Measurements from ENCODE around the gene SNCB. TPM values are rescaled to one million over a fixed set of nuclear protein-coding genes. Genes with fewer than 3 reads are reported as not detected.
A peak's percentile ranks its signal among the peaks of the same experiment; 100 is the strongest.

Gene SNCB
- total RNA-seq, 1 donor from 2014 or later, result not detected

- H3K4me2 ChIP-seq, result no peak overlapping the region
- no peak overlapping the region for H2AFZ ChIP-seq (replicated peaks)
- H3K4me1 Mint-ChIP-seq, result peaks cover 23% of the 10 kb centered on the region
Observed at GRCh38 chr5:176614805-176615478, 15.4 kb downstream of the SNCB start.

GRCh38 chr5:176612855-176613254, 17.5 kb downstream of the SNCB start:
- Histone ChIP-seq H3K4me3 (no peak overlapping the region), H3K4me2 (no peak overlapping the region), H3K79me2 (ENCODE audit: low read depth) (no peaks in the 10 kb centered on the region), H3K9ac (no peak overlapping the region), H4K20me1 (ENCODE audit: low read depth) (peaks cover 21% of the 10 kb centered on the region), H3F3A (ENCODE audit: low read depth) (peaks cover 7% of the 10 kb centered on the region), H3K27me3 (peaks cover 68% of the 10 kb centered on the region), H3K36me3 (no peaks in the 10 kb centered on the region), H3K4me1 (no peaks in the 10 kb centered on the region), H3K27ac (no peak overlapping the region), H2AFZ (replicated peaks) (no peak overlapping the region), H3K9me3 (ENCODE audit: low read depth) (no peaks in the 10 kb centered on the region)
- no peak overlapping the region for H3K27ac Mint-ChIP-seq
- no peak overlapping the region for H3K4me3 Mint-ChIP-seq
- no peaks in the 10 kb centered on the region for H3K9me3 Mint-ChIP-seq
- DNase-seq (ENCODE audit: low spot score), result no peak
- H3K36me3 Mint-ChIP-seq, result no peaks in the 10 kb centered on the region
- peaks cover 37% of the 10 kb centered on the region for H3K27me3 Mint-ChIP-seq (ENCODE audit: insufficient read depth, low read depth)
- peaks cover 30% of the 10 kb centered on the region for H3K4me1 Mint-ChIP-seq
- TF ChIP-seq EZH2 (IDR thresholded peaks at IDR 0.05) (no peak), CTCF (IDR thresholded peaks at IDR 0.05) (no peak), EZH2phosphoT487 (IDR thresholded peaks at IDR 0.05) (no peak)

More at GRCh38 chr5:176614805-176615478, 15.4 kb downstream of the SNCB start:
- no peaks in the 10 kb centered on the region for H3K9me3 ChIP-seq (ENCODE audit: low read depth)
- H3K27ac ChIP-seq, result no peak overlapping the region
- H3K27me3 ChIP-seq, result peaks cover 78% of the 10 kb centered on the region
- H3K4me3 Mint-ChIP-seq, result no peak overlapping the region
- H3K27me3 Mint-ChIP-seq (ENCODE audit: insufficient read depth, low read depth), result peaks cover 42% of the 10 kb centered on the region
- no peaks in the 10 kb centered on the region for H3K36me3 Mint-ChIP-seq
- no peak for TF ChIP-seq EZH2 (IDR thresholded peaks at IDR 0.05)
- TF ChIP-seq EZH2phosphoT487 (IDR thresholded peaks at IDR 0.05), result no peak
- TF ChIP-seq CTCF (IDR thresholded peaks at IDR 0.05), result no peak
- no peak overlapping the region for H3K27ac Mint-ChIP-seq
- peaks cover 5% of the 10 kb centered on the region for H3K4me1 ChIP-seq
- peaks cover 10% of the 10 kb centered on the region for H3F3A ChIP-seq (ENCODE audit: low read depth)
- H4K20me1 ChIP-seq (ENCODE audit: low read depth), result peaks cover 23% of the 10 kb centered on the region
- DNase-seq (ENCODE audit: low spot score), result no peak
- no peak overlapping the region for H3K4me3 ChIP-seq
- H3K9me3 Mint-ChIP-seq, result no peaks in the 10 kb centered on the region
- H3K36me3 ChIP-seq, result no peaks in the 10 kb centered on the region
- H3K9ac ChIP-seq, result no peak overlapping the region
- H3K79me2 ChIP-seq (ENCODE audit: low read depth), result no peaks in the 10 kb centered on the region

GRCh38 chr5:176612008-176612407, 18.3 kb downstream of the SNCB start:
- Histone ChIP-seq H3K27me3 (peaks cover 59% of the 10 kb centered on the region), H3K4me2 (no peak overlapping the region), H3K4me1 (no peaks in the 10 kb centered on the region), H2AFZ (replicated peaks) (no peak overlapping the region), H3K9ac (no peak overlapping the region), H3K79me2 (ENCODE audit: low read depth) (no peaks in the 10 kb centered on the region), H3K27ac (no peak overlapping the region), H3K4me3 (no peak overlapping the region), H4K20me1 (ENCODE audit: low read depth) (peaks cover 21% of the 10 kb centered on the region), H3K9me3 (ENCODE audit: low read depth) (no peaks in the 10 kb centered on the region), H3F3A (ENCODE audit: low read depth) (peaks cover 7% of the 10 kb centered on the region), H3K36me3 (no peaks in the 10 kb centered on the region)
- no peak overlapping the region for H3K27ac Mint-ChIP-seq
- peaks cover 27% of the 10 kb centered on the region for H3K4me1 Mint-ChIP-seq
- no peak for DNase-seq (ENCODE audit: low spot score)
- no peaks in the 10 kb centered on the region for H3K9me3 Mint-ChIP-seq
- H3K27me3 Mint-ChIP-seq (ENCODE audit: insufficient read depth, low read depth), result peaks cover 30% of the 10 kb centered on the region
- peak overlapping the region; percentile 56 for H3K4me3 Mint-ChIP-seq
- TF ChIP-seq EZH2 (IDR thresholded peaks at IDR 0.05) (no peak), EZH2phosphoT487 (IDR thresholded peaks at IDR 0.05) (no peak), CTCF (IDR thresholded peaks at IDR 0.05) (no peak)
- no peaks in the 10 kb centered on the region for H3K36me3 Mint-ChIP-seq
